ENCODE data around the gene NRBF2.

The NRBF2 gene

DNA sequence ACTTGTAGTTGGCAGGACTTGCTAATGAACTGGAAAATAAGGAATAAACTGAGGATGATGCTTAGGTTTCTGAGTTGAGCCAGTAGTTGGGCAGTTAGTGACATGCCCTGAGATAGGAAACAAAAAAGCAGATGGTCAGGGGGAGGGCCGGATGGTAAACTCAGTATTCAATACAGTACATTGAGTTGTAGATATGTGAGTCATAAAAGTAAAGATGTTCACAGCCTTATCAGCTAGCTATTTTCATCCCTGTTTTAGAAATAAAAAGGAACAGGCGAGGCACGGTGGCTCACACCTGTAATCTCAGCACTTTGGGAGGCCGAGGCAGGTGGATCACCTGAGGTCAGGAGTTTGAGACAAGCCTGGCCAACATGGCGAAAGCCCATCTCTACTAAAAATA lies 22.2 kb upstream of the NRBF2 start:
- H3K4me3 ChIP-seq (ENCODE audit: low read depth, low read length), result no peak overlapping the region
- TF ChIP-seq, protein P1, sequence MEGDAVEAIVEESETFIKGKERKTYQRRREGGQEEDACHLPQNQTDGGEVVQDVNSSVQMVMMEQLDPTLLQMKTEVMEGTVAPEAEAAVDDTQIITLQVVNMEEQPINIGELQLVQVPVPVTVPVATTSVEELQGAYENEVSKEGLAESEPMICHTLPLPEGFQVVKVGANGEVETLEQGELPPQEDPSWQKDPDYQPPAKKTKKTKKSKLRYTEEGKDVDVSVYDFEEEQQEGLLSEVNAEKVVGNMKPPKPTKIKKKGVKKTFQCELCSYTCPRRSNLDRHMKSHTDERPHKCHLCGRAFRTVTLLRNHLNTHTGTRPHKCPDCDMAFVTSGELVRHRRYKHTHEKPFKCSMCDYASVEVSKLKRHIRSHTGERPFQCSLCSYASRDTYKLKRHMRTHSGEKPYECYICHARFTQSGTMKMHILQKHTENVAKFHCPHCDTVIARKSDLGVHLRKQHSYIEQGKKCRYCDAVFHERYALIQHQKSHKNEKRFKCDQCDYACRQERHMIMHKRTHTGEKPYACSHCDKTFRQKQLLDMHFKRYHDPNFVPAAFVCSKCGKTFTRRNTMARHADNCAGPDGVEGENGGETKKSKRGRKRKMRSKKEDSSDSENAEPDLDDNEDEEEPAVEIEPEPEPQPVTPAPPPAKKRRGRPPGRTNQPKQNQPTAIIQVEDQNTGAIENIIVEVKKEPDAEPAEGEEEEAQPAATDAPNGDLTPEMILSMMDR (IDR thresholded peaks at IDR 0.05; ENCODE audit: low read depth, low read length, missing control alignments), result no peak
- DNase-seq (ENCODE audit: low read depth), result no peak

- TF ChIP-seq, protein P1 (IDR thresholded peaks at IDR 0.05; ENCODE audit: low read depth, low read length, missing control alignments), result no peak
- H3K4me3 ChIP-seq (ENCODE audit: low read depth, low read length), result no peak overlapping the region
- no peak for DNase-seq (ENCODE audit: low read depth)
Measured at GRCh38 chr10:63114031-63114814, 18.9 kb upstream of the NRBF2 start.

- no peak overlapping the region for H3K4me3 ChIP-seq (ENCODE audit: low read depth, low read length)
- TF ChIP-seq, protein P1 (IDR thresholded peaks at IDR 0.05; ENCODE audit: low read depth, low read length, missing control alignments), result no peak
- no peak for DNase-seq (ENCODE audit: low read depth)
Measured at GRCh38 chr10:63115732-63116383, 17.3 kb upstream of the NRBF2 start.

- no peak for DNase-seq (ENCODE audit: low read depth)
- no peak overlapping the region for H3K4me3 ChIP-seq (ENCODE audit: low read depth, low read length)
- TF ChIP-seq, protein P1 (IDR thresholded peaks at IDR 0.05; ENCODE audit: low read depth, low read length, missing control alignments), result no peak
Measured at GRCh38 chr10:63116452-63117072, 16.6 kb upstream of the NRBF2 start.

DNA sequence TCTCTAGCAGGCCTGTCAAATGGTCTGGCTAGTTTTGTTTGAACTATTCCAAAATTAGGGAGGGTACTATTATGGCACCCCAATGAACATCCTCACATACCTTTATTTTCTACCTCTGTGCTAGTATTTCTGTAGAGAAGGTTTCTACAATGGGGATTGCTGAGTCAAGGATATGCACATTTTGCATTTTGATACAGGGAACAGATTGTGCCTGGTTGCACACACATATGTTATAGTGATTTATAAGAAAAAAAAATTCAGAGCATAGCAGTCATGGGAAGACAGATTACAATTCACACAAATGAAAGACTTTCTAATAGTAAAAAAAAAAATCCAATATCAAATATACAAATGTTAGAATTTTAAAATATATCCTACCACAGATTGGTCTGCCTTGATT lies 14.1 kb upstream of the NRBF2 start:
- TF ChIP-seq, protein P1 (IDR thresholded peaks at IDR 0.05; ENCODE audit: low read depth, low read length, missing control alignments), result no peak
- no peak overlapping the region for H3K4me3 ChIP-seq (ENCODE audit: low read depth, low read length)
- DNase-seq (ENCODE audit: low read depth), result no peak

- no peak overlapping the region for H3K4me3 ChIP-seq (ENCODE audit: low read depth, low read length)
- DNase-seq (ENCODE audit: low read depth), result no peak
- TF ChIP-seq, protein P1 (IDR thresholded peaks at IDR 0.05; ENCODE audit: low read depth, low read length, missing control alignments), result no peak
Measured at GRCh38 chr10:63120554-63120953, 12.6 kb upstream of the NRBF2 start.
